Neural progenitor cell (in vitro differentiated cells): ENCODE results near the gene C15orf62.

Source experiments
- EZH2 ChIP-seq: fragments of 200-600 bp; sonication (generic); IDR thresholded peaks from 2 replicates; pipeline ENCODE4 v1.6.1; 2017; ENCODE audit warnings: antibody characterized with exemption, mild to moderate bottlenecking, moderate library complexity
- TF ChIP-seq, protein P1 (sequence below): fragments of 200-600 bp; sonication (generic); IDR thresholded peaks from 2 replicates; pipeline ENCODE4 v1.5.1; 2017; ENCODE audit warnings: antibody characterized with exemption, mild to moderate bottlenecking

DNA sequence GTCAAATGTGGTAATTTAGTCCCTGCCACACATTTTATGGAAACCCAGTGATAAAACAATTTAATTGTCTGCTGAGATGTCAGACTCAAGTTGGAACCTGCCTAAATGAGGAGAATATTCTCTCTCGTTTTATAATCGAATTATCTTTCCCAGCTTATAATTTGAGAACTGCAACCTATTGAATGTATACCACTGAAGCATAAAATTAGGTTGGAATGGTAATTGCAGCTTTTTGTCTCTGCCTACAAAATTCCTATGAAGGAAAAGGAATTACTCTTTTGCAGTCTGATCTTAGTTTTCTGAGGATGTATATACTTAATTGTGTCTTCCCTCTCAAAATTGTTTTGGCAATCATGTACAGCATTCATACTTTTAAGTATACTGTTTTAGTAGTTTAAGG is 45.9 kb upstream of the C15orf62 start:
- TF ChIP-seq, protein P1, sequence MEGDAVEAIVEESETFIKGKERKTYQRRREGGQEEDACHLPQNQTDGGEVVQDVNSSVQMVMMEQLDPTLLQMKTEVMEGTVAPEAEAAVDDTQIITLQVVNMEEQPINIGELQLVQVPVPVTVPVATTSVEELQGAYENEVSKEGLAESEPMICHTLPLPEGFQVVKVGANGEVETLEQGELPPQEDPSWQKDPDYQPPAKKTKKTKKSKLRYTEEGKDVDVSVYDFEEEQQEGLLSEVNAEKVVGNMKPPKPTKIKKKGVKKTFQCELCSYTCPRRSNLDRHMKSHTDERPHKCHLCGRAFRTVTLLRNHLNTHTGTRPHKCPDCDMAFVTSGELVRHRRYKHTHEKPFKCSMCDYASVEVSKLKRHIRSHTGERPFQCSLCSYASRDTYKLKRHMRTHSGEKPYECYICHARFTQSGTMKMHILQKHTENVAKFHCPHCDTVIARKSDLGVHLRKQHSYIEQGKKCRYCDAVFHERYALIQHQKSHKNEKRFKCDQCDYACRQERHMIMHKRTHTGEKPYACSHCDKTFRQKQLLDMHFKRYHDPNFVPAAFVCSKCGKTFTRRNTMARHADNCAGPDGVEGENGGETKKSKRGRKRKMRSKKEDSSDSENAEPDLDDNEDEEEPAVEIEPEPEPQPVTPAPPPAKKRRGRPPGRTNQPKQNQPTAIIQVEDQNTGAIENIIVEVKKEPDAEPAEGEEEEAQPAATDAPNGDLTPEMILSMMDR, result no peak
- TF ChIP-seq EZH2, result no peak
